Spleen (tissue), 11 donors: Measurements from ENCODE around the gene TMEM222. TPM values are rescaled to one million over a fixed set of nuclear protein-coding genes. Genes with fewer than 3 reads are reported as not detected.

Experiments
- DNase-seq: peaks from one replicate; pipeline ENCODE4 v3.0.0-alpha.2; 2020
- H3K27ac ChIP-seq, 8 donors: fragments of 200-600 bp; sonication (generic) in 7 of 8; 1 replicate in 4 of 8; 2 replicates in 4 of 8; pipeline versions ENCODE4 v1.5.0 to v1.8.0; 2016 to 2021; ENCODE audit warnings: inconsistent platforms in 4 of 8, mild to moderate bottlenecking in 4 of 8, moderate library complexity in 1 of 8
- H3K27me3 ChIP-seq, 7 donors: fragments of 200-600 bp; sonication (generic) in 6 of 7; replicated peaks in 1 of 7; 1 replicate in 4 of 7; 2 replicates in 3 of 7; pipeline versions ENCODE4 v1.5.0 to v1.8.0; 2016 to 2021; ENCODE audit warnings: inconsistent platforms in 3 of 7, mild to moderate bottlenecking in 1 of 7
- H3K36me3 ChIP-seq, 6 donors: fragments of 200-600 bp; sonication (generic) in 5 of 6; 1 replicate in 4 of 6; 2 replicates in 2 of 6; pipeline versions ENCODE4 v1.5.0 to v1.8.0; 2016 to 2021; ENCODE audit warnings: inconsistent platforms in 2 of 6
- H3K4me1 ChIP-seq, 6 donors: fragments of 200-600 bp; sonication (generic) in 5 of 6; 1 replicate in 3 of 6; 2 replicates in 3 of 6; pipeline versions ENCODE4 v1.5.0 to v1.8.0; 2016 to 2021; ENCODE audit warnings: inconsistent platforms in 3 of 6
- H3K4me3 ChIP-seq, 8 donors: fragments of 200-600 bp; sonication (generic) in 7 of 8; 1 replicate in 4 of 8; 2 replicates in 4 of 8; pipeline versions ENCODE4 v1.5.0 to v1.8.0; 2016 to 2021; ENCODE audit warnings: inconsistent platforms in 4 of 8, mild to moderate bottlenecking in 4 of 8, moderate library complexity in 2 of 8
- H3K9me3 ChIP-seq, 8 donors: fragments of 200-600 bp; sonication (generic) in 7 of 8; 1 replicate in 4 of 8; 2 replicates in 4 of 8; pipeline versions ENCODE4 v1.5.0 to v1.8.0; 2016 to 2021; ENCODE audit warnings: inconsistent platforms in 4 of 8
- POLR2A ChIP-seq, 3 donors: fragments of 450-650 bp; IDR thresholded peaks; one replicate each; pipeline ENCODE4 v1.5.1; 2017; ENCODE audit warnings: antibody characterized with exemption in 3 of 3, mild to moderate bottlenecking in 1 of 3
- POLR2AphosphoS5 ChIP-seq, 3 donors: sonication (generic); formaldehyde crosslinking; IDR thresholded peaks; one replicate each; pipeline ENCODE4 v1.5.1; 2017; ENCODE audit warnings: antibody characterized with exemption in 3 of 3
- WGBS, 5 donors: extraction: QIAGEN DNeasy Blood & Tissue Kit in 3 of 5; methylation state at CpG; one replicate each; pipeline versions ENCODE4 v1.1.5 to v1.1.7; 2013 to 2018; 5-methylcytosine and 5-hydroxymethylcytosine counted together
- intact Hi-C: fragments of 100-400 bp; cut with DNase I; formaldehyde crosslinking; loops from one replicate; pipeline ENCODE4 v1.15.0; 2023; ENCODE audit warnings: low total_unique reads
- polyA plus RNA-seq, 3 donors: library from polyadenylated mRNA; stranded (reverse); fragments of 200-250 nt; gene quantifications; one replicate each; pipeline ENCODE4 v1.2.1, GENCODE V29; 2013
- total RNA-seq, 7 donors: library from RNA; depleted of rRNA in 3 of 7; stranded (reverse); fragments of >200 nt in 3 of 7; fragmentation: NEBNext Ultra II Directional in 4 of 7; extraction: Animal tissue kit (Norgen Biotek cat#: 25700) in 4 of 7; gene quantifications; one replicate each; pipeline versions ENCODE4 v1.1.0 to v1.2.1, GENCODE V29; 2016 to 2021
- TF ChIP-seq, protein P1 (sequence below), 11 experiments: fragments of 200-600 bp in 7 of 11; fragments of 450-650 bp in 4 of 11; sonication (generic) in 4 of 11; IDR thresholded peaks in 8 of 11; conservative IDR thresholded peaks in 3 of 11; 1 replicate in 7 of 11; 2 replicates in 4 of 11; pipeline versions ENCODE4 v1.4.0 to v1.8.0; 2016 to 2021; ENCODE audit warnings: antibody characterized with exemption in 11 of 11, inconsistent platforms in 4 of 11, mild to moderate bottlenecking in 1 of 11
- donor health status: healthy with polysubstance abuse.
- donor health status: DM: no; HTN: no; CAD: no; lungs with moderate emphysema.
- donor health status: DM: no; HTN: no; CAD: no.
- donor health status: Bipolar disorder and iron deficiency.
- donor health status: healthy.
- donor health status: DM: no; HTN: no; CAD: no.
- donor health status: DM: yes; HTN: yes; CAD: no.

TMEM222 gene
- total and polyA plus RNA-seq, 10 donors: 25.4 to 38.9 (median 31.8) TPM

DNA sequence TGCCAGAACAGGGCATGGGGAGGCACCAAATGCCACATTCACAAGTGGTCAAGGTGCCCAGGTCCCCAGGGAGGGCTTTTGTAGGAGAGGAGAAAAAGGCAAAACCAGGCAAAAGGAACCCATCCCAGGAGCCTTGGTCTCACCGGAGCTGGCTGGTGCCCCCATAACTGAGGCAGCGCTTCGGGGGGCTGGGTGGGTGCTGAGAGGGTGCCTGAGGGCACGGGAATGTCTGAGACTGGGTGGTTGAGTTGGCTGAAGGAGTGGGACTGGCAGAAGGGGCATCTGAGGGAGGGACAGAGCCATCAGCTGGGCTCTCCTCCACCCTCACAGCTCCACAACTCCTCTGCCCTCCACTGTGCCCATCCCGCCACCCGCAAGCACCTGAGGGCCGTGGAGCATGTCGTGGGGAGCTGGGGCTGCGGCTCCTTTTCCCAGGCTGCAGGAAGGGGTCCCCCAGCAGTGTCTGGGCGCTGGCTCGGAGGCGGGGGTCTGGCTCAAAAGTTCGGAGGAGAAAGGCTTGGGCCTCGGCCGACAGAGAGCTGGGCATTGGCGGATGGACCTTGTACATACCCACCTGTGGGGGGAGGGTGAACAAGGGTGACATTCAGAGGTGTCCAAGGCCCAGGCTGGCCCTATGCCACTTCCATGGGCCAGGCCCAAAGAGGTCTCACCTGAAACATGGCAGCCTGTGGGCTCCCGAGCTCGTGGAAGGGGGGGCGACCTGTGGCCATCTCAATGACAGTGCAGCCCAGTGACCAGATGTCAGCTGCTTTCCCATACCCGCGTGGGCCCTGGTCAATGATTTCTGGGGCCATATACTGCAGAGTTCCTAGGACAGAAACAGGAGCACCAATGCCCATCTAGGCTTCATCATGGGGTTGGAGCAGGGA is 36.3 kb downstream of the TMEM222 start:
- H3K4me3 ChIP-seq: no peak overlapping the region
- 93 to 96% (median 95%) methylated on average over 21 of the region's 21 CpGs for WGBS, 5 donors
- no peaks in the 10 kb centered on the region for H3K9me3 ChIP-seq
- H3K4me1 ChIP-seq: peaks cover 21 to 58% (median 37%) of the 10 kb centered on the region in 6 donors
- peaks cover 0 to 99% (median 29%) of the 10 kb centered on the region in 6 donors for H3K36me3 ChIP-seq
- TF ChIP-seq POLR2AphosphoS5 (IDR thresholded peaks at IDR 0.05): no peak
- TF ChIP-seq, protein P1, sequence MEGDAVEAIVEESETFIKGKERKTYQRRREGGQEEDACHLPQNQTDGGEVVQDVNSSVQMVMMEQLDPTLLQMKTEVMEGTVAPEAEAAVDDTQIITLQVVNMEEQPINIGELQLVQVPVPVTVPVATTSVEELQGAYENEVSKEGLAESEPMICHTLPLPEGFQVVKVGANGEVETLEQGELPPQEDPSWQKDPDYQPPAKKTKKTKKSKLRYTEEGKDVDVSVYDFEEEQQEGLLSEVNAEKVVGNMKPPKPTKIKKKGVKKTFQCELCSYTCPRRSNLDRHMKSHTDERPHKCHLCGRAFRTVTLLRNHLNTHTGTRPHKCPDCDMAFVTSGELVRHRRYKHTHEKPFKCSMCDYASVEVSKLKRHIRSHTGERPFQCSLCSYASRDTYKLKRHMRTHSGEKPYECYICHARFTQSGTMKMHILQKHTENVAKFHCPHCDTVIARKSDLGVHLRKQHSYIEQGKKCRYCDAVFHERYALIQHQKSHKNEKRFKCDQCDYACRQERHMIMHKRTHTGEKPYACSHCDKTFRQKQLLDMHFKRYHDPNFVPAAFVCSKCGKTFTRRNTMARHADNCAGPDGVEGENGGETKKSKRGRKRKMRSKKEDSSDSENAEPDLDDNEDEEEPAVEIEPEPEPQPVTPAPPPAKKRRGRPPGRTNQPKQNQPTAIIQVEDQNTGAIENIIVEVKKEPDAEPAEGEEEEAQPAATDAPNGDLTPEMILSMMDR (IDR thresholded peaks at IDR 0.05 in 8 of 11, conservative IDR thresholded peaks at IDR 0.05 in 3 of 11): no peak
- H3K27ac ChIP-seq: no peak overlapping the region
- intact Hi-C loops: loop anchor here (5.0 kb wide), 1 partner anchor 34 kb away; the partner anchor contains the start of gene GPR3
- DNase-seq: no peak
- H3K27me3 ChIP-seq: peaks cover 0 to 4% (median 0%) of the 10 kb centered on the region in 7 donors

DNA sequence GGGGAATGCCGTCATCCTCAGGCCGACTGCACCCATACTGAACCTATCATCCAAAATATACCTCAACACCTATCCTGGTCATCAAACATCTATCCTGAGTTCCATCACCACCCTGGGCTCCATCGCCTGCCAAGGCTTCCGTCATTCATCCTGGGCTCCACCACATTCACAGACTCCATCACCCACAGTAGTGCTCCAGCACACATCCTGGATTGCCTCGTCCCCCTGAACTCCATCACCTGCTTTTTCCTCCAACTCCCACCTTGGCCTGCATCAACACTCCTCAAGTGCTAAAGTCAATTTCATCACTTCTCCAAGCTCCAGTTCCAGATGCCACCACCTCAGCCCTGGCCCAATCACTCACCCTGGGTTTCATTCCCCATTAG is 37.0 kb downstream of the TMEM222 start:
- DNase-seq: no peak
- peaks cover 0 to 99% (median 26%) of the 10 kb centered on the region in 6 donors for H3K36me3 ChIP-seq
- H3K4me1 ChIP-seq: peaks cover 21 to 60% (median 37%) of the 10 kb centered on the region in 6 donors
- H3K9me3 ChIP-seq: no peaks in the 10 kb centered on the region
- intact Hi-C loops: loop anchor here (5.0 kb wide), 1 partner anchor 33 kb away; the partner anchor contains the start of gene GPR3
- WGBS, 5 donors: 91 to 96% (median 94%) methylated on average over 5 of the region's 5 CpGs
- H3K27ac ChIP-seq: no peak overlapping the region
- peaks cover 0 to 4% (median 0%) of the 10 kb centered on the region in 7 donors for H3K27me3 ChIP-seq
- TF ChIP-seq POLR2AphosphoS5 (IDR thresholded peaks at IDR 0.05) (no peak), POLR2A (IDR thresholded peaks at IDR 0.05) (no peak)
- TF ChIP-seq, protein P1 (IDR thresholded peaks at IDR 0.05 in 8 of 11, conservative IDR thresholded peaks at IDR 0.05 in 3 of 11): no peak
- H3K4me3 ChIP-seq: no peak overlapping the region

DNA sequence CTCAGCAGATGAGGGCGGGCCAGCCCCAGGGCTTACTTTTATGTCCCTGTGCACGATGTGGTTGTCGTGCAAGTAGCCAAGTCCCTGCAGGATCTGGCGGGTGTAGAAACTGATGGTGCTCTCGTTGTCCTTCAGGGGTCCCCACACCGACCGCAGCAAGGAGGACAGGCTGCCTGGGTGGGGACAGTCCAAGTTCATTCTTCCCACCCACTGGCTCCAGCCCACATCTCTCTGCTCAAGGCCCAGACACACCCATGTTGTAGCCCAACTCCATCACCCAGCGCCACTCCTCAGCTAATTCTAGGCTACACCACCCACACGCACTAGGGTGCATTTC is 37.8 kb downstream of the TMEM222 start:
- WGBS, 5 donors: 59 to 74% (median 63%) methylated on average over 9 of the region's 9 CpGs
- H3K4me1 ChIP-seq: peaks cover 26 to 69% (median 43%) of the 10 kb centered on the region in 6 donors
- intact Hi-C loops: loop anchor here (5.0 kb wide), 1 partner anchor 33 kb away; the partner anchor contains the start of gene GPR3
- DNase-seq: no peak
- H3K4me3 ChIP-seq: peak overlapping the region in 5 of 8 donors; percentile 37 to 70 (median 45)
- TF ChIP-seq POLR2A (IDR thresholded peaks at IDR 0.05) (no peak), POLR2AphosphoS5 (IDR thresholded peaks at IDR 0.05) (no peak)
- TF ChIP-seq, protein P1 (IDR thresholded peaks at IDR 0.05 in 8 of 11, conservative IDR thresholded peaks at IDR 0.05 in 3 of 11): no peak
- peaks cover 0 to 98% (median 26%) of the 10 kb centered on the region in 6 donors for H3K36me3 ChIP-seq
- peak overlapping the region in 3 of 8 donors; percentile 49 to 58 (median 53) for H3K27ac ChIP-seq
- H3K27me3 ChIP-seq: peaks cover 0 to 4% (median 0%) of the 10 kb centered on the region in 7 donors
- no peaks in the 10 kb centered on the region for H3K9me3 ChIP-seq
